HL-60 (cell line): ENCODE data around the gene NBPF4.

Source experiments
- CTCF ChIP-seq: IDR thresholded peaks from one replicate; pipeline ENCODE4 v1.5.1; 2011; ENCODE audit warnings: low read length, control low read depth, inconsistent platforms; ENCODE audit not compliant: insufficient read depth
- POLR2AphosphoS5 ChIP-seq: IDR thresholded peaks from 2 replicates; pipeline ENCODE4 v1.6.1; 2012; ENCODE audit warnings: low read depth
- REST ChIP-seq: IDR thresholded peaks from 2 replicates; pipeline ENCODE4 v1.6.1; 2012; ENCODE audit warnings: low read depth; ENCODE audit not compliant: insufficient replicate concordance

GRCh38 chr1:108182959-108183700, 60.7 kb downstream of the NBPF4 start:
- no peak for TF ChIP-seq CTCF
- TF ChIP-seq REST, result no peak
- TF ChIP-seq POLR2AphosphoS5, result no peak
